H4 (cell line): Measurements from ENCODE around the gene CRYBA1. TPM values are rescaled to one million over a fixed set of nuclear protein-coding genes. Genes with fewer than 3 reads are reported as not detected.
A peak's percentile ranks its signal among the peaks of the same experiment; 100 is the strongest.
"Not testable (repeated sequence)": the region's sequence is repeated elsewhere in the genome, so short reads cannot be mapped to it uniquely, and the experiment has no call there.

ENCODE experiments used
- DNase-seq: peaks from one replicate; pipeline ENCODE4 v3.0.0-alpha.2; 2015; ENCODE audit warnings: low spot score
- total RNA-seq: library from RNA; depleted of rRNA; stranded (reverse); fragments of >200 nt; shearing (Covaris generic); gene quantifications from 2 replicates; pipeline ENCODE4 v1.2.3, GENCODE V29; 2014

The CRYBA1 gene
- total RNA-seq, 1 experiment from 2014 or later = not detected

DNA sequence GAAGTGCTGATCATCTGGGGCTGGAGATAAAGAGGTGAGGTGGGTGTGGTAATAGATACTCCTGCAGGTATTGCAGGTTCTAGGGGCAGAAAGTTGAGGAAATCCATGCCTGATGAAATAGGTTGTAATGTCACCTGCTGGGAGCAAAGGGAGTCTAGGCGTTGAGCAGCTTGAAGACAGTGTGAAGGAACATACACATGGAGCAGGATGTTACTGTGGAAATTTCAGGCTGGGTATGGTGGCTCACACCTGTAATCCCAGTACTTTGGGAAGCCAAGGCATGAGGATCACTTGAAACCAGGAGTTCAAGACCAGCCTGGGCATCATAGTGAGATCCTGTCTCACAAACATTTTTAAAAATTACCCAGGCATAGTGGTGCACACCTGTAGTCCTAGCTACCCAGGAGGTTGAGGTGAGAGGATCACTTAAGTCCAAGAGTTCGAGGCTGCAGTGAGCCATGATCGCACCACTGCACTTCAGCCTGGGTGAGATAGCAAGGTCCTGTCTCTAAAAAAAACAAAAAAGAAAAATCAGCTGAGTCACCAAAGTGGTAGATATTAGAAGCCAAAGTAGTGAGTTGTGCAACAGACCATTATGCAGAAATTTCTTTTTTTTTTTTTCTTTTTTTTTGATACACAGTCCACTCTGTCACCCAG is 9.1 kb upstream of the CRYBA1 start:
- peak; percentile 23 for DNase-seq

- DNase-seq = no peak
Observed at GRCh38 chr17:29238133-29238850, 8.4 kb upstream of the CRYBA1 start.

GRCh38 chr17:29240477-29240876 is 6.2 kb upstream of the CRYBA1 start:
- no peak for DNase-seq

GRCh38 chr17:29240968-29241963 is 5.4 kb upstream of the CRYBA1 start:
- DNase-seq = peak; percentile 96

DNA sequence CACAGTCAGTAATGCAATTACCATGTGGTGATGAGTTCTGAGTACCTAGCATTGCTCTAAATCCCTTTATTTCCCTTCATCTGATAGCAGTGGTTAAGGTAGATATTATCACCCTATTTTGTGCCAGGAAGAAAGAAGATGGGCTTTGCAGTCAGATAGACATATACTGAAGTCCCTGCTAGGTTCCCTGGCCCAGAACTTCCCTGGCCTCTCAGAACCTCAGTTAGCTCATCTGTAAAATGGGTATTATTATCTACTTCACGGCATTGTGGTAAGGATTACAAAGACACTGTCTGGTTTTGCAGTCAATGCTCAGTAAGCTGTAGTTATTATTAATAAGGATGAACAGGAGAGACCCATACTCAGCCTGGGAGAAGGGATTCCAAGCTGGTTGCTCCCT is 4.6 kb upstream of the CRYBA1 start:
- DNase-seq = no peak

GRCh38 chr17:29242790-29243189 is 3.9 kb upstream of the CRYBA1 start:
- DNase-seq = no peak

GRCh38 chr17:29243792-29244191 is 2.9 kb upstream of the CRYBA1 start:
- DNase-seq = peak; percentile 27

DNA sequence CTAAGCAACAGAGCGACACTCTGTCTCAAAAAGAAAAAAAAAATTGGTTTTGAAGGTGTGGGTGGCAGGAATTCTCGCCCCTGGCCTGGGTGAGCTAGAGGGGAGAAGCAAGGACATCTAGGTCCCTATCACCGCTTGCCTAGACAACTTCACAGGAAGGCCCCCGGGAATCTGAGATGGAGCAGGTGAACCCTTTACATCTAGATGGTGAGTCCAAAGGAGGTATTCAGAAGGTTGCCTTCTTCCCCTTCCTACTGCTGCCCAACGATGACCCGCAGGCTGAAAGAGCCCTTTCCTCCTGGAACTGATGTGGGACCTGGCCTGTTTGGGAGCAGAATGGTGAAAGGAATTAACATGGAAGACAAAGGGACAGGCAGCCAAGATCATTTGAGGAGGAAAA is 1.3 kb upstream of the CRYBA1 start:
- DNase-seq = no peak

GRCh38 chr17:29247219-29247618 is 560 bp downstream of the CRYBA1 start:
- no peak for DNase-seq

- DNase-seq = no peak
Observed at GRCh38 chr17:29248845-29249244, 2.2 kb downstream of the CRYBA1 start.

DNA sequence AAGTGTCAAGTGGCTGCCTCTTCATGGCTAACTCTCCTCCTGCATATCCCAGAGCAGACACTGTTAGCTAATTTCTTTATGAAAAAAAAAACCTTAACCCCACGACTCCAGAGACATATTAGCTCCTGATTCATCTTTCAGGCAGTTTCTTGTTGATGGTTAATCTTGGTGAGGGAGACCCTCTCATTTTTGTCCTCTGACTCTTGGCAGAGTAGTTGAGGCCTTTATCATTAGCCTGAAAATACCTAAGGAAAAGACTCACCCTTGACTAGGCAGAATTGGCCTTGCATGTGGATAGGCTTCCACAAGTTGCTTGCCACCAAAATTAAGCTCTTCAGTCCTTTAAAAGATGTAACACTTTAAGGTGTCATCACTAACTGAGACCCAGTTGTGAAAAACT is 4.0 kb downstream of the CRYBA1 start:
- no peak for DNase-seq

DNA sequence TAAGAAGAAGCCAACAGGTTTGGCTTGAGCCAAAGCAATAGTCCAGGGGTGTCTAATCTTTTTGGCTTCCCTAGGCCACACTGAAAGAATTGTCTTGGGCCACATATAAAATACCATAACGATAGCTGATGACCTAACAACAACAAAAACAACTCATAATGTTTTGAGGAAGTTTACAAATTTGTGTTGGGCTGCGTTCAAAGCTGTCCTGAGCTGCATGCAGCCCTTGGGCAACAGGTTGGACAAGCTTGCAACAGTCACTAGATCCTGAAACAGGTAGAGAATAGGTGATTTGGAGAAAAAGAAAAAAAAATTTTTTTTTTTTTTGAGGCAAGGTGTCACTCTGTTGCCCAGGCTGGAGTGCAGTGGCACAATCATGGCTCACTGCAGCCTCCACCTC is 4.5 kb downstream of the CRYBA1 start:
- no peak for DNase-seq

GRCh38 chr17:29252101-29252791 is 5.6 kb downstream of the CRYBA1 start:
- no peak for DNase-seq

DNA sequence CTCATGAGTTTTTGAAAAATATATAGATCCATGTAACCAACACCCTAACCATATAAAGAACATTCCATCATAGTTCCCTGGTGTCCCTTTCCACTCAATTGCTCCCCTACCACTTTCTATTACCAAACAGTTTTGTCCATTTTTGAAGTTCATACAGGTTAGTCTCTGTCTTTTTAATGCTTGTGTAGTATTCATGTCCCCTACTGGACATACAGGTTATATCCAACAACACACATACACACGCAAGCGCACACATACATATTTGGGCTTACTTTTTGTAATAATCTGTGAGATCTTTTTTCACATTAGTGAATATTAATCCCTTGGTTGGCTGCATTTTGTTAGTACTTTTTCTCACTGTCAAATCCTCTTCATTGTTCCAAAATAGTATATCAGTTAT is 6.4 kb downstream of the CRYBA1 start:
- DNase-seq = no peak

GRCh38 chr17:29255926-29256522 is 9.4 kb downstream of the CRYBA1 start:
- no peak for DNase-seq

DNA sequence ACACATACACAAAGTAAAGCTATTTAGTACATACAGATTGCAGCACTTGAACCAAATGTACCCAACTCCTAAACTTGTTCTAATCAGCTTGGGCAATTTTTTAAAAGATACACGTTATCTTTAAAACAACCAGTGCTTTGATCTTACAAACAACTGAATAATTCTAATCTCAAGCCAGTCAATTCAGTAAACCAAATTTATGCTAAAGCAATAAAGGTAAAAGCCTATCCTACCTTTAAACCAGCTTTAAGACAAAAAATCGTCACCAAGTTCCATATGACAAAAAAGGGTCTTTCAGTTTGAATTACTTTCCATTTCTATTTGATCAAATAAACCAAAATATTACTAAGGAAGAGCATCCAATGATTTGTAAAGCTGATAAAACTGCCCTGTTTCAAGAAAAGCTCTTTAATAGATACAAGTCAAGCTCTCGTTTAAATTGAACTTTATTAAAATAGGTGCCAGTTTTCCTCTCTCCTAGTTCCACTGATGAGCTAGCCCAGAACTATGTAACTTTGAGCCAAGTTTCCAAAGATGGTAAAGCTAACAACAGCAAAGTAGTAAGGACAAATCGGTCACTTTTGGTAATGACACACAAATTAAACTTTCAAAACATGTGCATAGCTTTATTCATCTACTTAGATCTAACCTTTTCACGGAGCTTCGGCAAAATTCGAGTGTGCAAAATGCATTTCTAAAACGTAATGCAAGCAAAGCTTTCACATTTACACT is 10.2 kb downstream of the CRYBA1 start:
- no peak for DNase-seq

- DNase-seq = no peak
Observed at GRCh38 chr17:29257756-29258155, 11.1 kb downstream of the CRYBA1 start.

- no peak for DNase-seq
Observed at GRCh38 chr17:29263916-29264315, 17.3 kb downstream of the CRYBA1 start.

DNA sequence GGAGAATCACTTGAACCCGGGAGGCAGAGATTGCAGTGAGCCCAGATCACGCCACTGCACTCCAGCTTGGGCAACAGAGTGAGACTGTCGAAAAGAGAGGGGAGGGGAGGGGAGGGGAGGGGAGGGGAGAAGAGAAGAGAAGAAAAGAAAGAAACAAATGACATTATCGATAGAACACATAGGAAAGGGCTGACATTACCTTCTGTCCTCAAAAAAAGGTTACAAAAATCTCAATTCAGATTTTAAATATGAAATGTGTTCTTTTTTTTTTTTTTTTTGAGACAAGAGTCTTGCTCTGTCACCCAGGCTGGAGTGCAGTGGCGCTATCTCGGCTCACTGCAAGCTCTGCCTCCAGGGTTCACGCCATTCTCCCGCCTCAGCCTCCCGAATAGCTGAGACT is 25.3 kb downstream of the CRYBA1 start:
- not testable (repeated sequence) for DNase-seq

- no peak for DNase-seq
Observed at GRCh38 chr17:29273924-29274323, 27.3 kb downstream of the CRYBA1 start.

- DNase-seq = no peak
Observed at GRCh38 chr17:29278692-29279091, 32.0 kb downstream of the CRYBA1 start.
